Suprapubic skin (tissue), 3 donors: ENCODE data around the gene EML3.

Source experiments
- POLR2A ChIP-seq, 2 donors: fragments of 450-650 bp; IDR thresholded peaks; one replicate each; pipeline ENCODE4 v1.6.1; 2017; ENCODE audit warnings: antibody characterized with exemption in 2 of 2, mild to moderate bottlenecking in 2 of 2, moderate library complexity in 2 of 2
- TF ChIP-seq, protein P1 (sequence below), 2 donors: fragments of 200-600 bp in 1 of 2; fragments of 450-650 bp in 1 of 2; sonication (generic) in 1 of 2; IDR thresholded peaks; one replicate each; pipeline ENCODE4 v1.5.1; 2016 to 2019; ENCODE audit warnings: antibody characterized with exemption in 2 of 2, mild to moderate bottlenecking in 1 of 2, moderate library complexity in 1 of 2

DNA sequence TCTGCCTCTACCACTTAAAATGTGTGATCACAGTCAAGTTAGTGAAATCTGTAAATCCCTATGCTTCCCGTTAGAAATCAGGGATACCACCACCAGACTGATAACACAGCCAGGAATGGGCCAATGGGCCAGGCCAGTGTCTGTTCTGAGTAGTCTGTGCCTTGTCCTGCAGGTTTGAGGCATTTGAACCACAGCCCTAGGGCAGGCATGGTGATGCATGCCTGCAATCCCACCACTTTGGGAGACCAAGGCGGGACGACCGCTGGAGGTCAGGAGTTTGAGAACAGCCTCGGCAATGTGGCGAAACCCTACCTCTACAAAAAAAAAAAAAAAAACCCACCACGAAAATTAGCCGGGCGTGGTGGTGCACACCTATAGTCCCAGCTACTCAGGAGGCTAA is 53.9 kb downstream of the EML3 start:
- no peak for TF ChIP-seq POLR2A (IDR thresholded peaks at IDR 0.05)
- TF ChIP-seq, protein P1, sequence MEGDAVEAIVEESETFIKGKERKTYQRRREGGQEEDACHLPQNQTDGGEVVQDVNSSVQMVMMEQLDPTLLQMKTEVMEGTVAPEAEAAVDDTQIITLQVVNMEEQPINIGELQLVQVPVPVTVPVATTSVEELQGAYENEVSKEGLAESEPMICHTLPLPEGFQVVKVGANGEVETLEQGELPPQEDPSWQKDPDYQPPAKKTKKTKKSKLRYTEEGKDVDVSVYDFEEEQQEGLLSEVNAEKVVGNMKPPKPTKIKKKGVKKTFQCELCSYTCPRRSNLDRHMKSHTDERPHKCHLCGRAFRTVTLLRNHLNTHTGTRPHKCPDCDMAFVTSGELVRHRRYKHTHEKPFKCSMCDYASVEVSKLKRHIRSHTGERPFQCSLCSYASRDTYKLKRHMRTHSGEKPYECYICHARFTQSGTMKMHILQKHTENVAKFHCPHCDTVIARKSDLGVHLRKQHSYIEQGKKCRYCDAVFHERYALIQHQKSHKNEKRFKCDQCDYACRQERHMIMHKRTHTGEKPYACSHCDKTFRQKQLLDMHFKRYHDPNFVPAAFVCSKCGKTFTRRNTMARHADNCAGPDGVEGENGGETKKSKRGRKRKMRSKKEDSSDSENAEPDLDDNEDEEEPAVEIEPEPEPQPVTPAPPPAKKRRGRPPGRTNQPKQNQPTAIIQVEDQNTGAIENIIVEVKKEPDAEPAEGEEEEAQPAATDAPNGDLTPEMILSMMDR (IDR thresholded peaks at IDR 0.05): no peak
